Ecto neural progenitor cell (in vitro differentiated cells): ENCODE measurements around the gene WDR76.
A peak's percentile ranks its signal among the peaks of the same experiment; 100 is the strongest.

Source experiments
- DNase-seq: peaks from one replicate; pipeline ENCODE4 v3.0.0-alpha.2; 2018; ENCODE audit warnings: low spot score

Gene WDR76

DNA sequence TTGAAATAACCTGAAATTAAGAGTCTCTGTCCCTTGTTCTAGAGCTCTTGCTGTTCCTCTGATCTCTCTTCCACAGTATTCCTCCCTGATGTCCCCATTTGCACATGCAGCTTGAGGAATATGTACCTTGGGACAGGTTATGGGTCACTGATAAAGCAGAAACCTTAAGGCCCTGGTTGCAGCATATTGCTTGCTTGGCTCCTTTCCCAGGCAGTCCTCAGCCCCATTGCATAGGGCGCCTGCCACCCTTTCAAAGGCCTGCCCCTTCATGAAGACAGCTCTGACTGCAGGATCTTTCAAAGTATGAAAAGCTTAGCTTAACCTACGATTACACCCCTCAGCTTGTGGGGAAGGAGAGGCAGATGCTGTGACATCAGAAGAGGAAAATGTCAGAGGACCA, 51.6 kb downstream of the WDR76 start:
- no peak for DNase-seq

DNA sequence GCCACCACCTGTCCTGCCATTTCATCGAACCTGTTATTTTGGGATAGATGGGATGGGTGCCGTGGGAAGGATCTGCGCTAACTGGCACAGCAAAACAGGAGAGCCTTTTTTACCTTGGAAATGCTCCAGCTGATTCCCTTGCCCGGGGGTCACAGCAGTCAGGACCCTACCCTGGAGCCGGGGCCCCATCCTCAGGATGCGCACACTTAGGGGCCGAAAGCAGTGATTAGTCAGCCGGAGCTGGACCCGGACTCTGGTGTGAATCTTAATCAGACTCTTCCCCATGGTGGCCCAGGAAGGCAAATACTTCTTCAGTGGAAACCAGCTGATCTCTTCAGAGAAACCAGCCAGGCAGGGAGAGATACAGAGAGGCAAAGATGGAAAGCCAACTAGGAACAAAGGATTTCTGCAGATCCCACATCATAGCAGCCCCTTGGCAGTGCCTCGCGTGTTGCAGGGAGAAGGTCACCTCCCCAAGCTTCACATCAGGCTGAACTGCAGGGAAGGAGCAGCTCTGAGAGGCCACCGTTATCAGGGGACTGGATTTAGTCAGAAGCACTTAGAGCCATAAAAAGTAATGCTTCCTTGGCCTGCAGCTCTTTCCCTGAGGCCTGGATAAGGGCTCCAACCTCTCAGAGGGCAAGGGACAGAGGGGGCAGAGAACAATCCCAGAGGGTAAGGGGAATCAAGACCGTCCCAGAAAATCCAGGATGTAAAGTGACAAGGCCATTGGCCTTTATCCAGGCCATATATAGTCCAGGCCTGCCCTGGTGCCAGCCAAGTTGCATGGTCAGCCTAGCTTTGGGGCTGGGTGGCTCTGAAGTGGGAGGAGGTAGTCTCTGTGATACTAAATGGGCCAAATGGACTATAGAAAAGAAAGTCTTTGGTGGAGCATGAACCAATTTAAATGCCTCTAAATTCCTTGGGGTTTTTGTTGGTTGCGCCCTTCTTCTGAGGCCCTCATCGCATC, 52.9 kb downstream of the WDR76 start:
- DNase-seq: no peak

- DNase-seq: no peak
These were observed 53.8 kb downstream of the WDR76 start for GRCh38 chr15:43880406-43881194.

- DNase-seq: no peak
These were observed 54.4 kb downstream of the WDR76 start for GRCh38 chr15:43881245-43881644.

GRCh38 chr15:43881944-43882343, 55.1 kb downstream of the WDR76 start:
- DNase-seq: no peak

DNA sequence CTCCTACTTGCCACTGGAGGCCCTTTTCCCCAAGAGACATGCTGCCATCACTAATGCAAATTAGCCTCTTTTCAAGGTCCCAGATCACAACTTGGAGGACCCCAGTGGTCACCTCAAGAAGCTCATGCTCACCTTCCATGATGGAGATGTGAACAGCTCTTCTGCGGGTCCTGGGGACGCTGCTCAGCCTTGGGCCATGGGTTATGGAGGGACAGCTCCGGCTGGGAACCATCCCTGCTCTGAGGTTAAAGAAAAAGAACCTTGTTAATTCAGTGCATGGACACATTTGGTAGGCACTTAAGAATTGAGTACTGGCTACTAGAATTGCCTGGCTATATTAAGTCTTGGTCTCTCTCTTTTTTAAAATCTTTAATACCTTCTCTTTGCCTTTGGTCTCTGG, 56.8 kb downstream of the WDR76 start:
- no peak for DNase-seq

DNA sequence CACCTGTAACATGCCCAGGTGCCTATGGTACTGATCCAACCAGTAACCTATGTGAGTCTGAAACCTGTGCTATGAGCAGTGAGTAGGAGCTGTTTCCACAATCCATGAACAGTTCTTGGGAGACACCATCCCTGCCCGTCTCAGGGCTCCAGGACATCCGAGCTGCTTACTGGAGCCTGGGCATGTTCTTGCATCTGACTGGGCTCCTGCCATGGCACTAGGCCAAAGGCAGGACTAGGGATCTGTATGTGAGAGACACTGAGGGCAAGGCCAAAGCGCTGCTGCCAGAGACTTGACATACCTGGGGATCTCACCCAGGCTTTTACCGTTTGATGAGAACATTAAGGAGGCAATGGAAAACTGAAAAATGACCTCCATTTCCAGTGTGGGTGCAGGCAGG, 59.8 kb downstream of the WDR76 start:
- DNase-seq: no peak

DNA sequence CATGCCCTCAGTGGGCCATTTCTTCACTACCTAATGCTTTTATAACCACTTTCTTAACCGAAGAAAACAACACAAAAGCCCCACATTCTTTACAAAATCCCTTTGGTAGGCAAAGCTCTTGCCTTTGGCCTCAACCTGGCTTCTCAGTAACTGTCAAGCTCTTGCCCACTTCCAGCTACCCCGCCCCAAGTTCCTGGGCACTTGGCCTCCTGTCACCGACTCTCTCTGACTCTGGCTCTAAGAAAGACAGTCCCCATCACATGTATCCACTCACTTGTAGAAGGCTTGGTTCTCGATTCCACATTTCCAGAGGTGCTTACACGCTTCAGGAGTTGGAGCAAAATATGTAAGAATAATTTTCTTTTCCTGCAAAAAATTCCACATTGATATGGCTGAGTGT, 61.1 kb downstream of the WDR76 start:
- DNase-seq: no peak

- no peak for DNase-seq
These were observed 62.2 kb downstream of the WDR76 start for GRCh38 chr15:43889042-43889441.

DNA sequence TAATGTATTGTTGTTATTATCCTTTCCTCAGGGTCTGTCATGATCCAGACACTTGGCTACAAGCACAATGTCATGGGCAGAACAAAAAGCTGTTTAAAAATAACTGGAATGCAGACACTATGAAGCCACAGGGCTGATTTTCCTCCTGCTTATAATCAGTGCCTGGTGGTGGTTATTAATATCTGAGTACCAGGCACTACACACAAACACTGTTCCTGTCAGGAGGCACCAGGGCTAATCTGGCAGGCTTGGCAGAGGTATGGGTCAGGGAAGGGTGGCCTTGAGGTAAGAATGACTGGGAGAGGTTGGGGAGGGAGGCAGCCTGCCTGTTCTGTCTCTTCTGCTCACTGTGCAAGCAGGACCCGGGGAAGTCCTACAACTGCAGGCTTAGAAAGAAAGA, 67.2 kb downstream of the WDR76 start:
- no peak for DNase-seq

GRCh38 chr15:43895586-43895985, 68.8 kb downstream of the WDR76 start:
- no peak for DNase-seq

DNA sequence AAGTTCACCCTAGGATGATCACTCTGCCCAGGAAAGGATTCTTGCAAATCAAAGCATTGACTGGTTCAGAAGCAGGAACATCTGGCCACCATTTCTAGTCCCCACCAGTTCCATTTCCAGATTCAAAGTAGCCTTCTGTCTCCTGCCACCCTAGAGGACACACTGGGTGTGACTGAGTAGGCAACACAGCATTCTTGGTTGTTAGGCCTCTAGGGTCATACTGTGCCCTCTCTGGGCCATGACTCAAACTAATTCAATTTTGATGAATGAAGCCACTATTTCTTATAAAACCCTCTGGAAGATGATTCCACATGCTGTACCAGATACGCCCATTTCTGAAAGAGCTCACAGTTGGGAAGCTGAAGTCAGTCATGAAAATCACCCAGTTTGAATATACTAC, 69.7 kb downstream of the WDR76 start:
- no peak for DNase-seq

GRCh38 chr15:43898891-43899290, 72.1 kb downstream of the WDR76 start:
- DNase-seq: no peak

DNA sequence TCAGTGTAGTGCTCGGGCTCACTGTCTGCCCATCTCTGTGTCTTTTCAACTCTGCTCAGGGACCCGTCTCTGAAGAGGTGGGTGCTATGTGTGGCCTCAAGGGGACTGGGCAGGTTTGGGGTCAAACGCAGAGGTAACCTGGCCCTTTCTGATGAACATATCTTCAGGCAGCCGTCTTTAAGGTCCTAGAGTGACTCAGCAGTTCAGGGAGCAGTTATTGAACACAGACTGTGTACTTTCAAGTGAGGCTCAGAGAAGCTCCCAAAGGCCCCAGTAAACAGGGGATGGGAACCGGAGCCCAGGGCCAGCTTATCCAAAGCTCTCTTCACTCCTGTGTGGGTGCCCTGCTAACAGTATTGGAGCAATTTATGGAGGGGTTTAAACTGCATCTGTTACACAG, 73.1 kb downstream of the WDR76 start:
- no peak for DNase-seq

- DNase-seq: no peak
These were observed 74.2 kb downstream of the WDR76 start for GRCh38 chr15:43900996-43901395.

- DNase-seq: no peak
These were observed 74.7 kb downstream of the WDR76 start for GRCh38 chr15:43901495-43901894.

- DNase-seq: peak; percentile 88
These were observed 77.1 kb downstream of the WDR76 start for GRCh38 chr15:43903864-43904290.

DNA sequence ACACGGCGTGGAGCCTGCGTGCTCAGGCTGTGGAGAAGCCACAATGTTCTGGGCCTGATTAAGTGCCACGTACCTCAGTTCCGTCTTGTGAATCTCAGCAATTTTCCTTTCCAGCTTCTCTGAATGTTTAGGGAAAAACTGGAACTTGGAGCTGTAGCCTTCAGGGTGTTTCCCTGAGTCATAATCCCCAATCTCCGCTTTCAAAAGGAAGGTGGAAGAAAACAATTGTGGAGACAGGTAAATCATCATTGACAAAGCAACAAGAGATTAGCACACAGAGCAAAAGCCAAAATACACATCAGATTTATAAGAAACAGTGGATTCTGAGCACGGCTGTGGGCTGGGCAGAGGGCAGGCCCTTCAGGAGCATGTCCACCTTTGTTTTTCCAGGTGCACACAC, 79.0 kb downstream of the WDR76 start:
- no peak for DNase-seq

DNA sequence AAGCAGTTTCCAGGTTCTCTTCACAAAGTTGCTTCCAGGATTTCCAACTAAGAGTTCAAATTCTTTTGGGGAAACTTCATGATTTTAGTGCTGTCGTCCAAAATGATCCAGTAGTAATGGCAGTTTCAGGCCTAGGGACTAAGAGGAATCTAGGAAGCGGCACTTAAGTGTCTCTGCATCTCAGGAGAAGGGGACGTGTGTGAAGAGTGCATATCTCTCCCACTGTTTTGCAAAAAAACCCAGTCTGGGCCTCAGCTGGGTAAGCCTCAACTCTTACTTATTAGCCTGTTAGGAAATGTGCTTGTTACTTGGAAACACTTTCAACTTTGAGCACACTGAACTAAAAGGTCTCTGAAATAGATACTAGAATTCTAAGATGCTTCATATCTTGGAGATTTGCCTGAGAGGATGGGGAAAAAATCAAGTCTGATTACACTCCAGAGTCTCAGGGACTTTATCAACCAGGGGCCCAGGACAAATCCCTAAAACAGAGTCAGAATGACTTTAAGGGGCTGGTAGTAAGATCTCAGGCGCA, 81.8 kb downstream of the WDR76 start:
- DNase-seq: no peak

DNA sequence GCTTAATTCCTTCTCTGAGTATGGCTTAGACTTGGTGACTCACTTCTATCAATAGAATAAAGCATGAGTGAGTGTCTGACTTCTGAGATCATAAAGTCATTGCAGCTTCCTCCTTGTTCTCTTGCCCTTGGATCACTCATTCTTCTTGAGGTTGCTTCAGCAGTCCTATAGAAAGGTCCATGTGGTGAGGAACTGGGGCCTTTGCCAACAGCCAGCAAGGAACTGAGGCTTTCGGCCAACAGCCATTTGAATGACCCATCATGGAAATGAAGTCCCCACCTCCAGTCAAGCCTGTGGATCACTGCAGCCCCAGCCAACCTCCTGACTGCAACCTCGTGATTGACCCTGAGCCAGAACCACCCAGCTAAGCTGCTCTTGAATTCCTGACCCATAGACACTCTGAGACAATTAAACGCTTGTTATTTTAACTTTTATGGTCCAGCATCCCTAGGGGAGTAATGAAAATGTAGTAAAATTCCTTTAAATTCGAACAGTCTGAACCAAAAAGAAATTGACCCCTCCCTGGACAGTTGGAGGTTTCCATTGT, 84.5 kb downstream of the WDR76 start:
- no peak for DNase-seq

DNA sequence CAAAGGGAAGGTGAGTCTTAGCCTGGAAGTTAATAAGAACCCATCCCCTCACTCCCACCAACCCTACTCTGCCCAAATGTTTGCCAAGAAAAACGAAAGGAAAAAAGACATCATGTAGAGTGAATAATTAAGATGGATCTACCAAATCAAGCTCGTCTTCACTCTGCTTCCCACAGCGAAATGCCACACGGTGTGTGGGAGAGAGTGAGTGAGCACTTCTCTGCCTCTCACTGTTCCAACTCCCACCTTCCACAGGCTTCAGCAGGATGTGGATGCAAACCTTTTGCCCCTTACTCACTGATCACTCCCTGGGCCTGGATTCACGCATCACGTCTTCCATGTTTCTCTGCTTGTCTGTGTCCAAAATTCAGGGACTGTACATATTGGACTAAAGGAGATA, 85.4 kb downstream of the WDR76 start:
- no peak for DNase-seq

- DNase-seq: no peak
These were observed 86.4 kb downstream of the WDR76 start for GRCh38 chr15:43913026-43913780.
